ENCODE measurements around the gene DDX55. TPM values are rescaled to one million over a fixed set of nuclear protein-coding genes. Genes with fewer than 3 reads are reported as not detected.
A peak's percentile ranks its signal among the peaks of the same experiment; 100 is the strongest.

Gene DDX55
- polyA plus RNA-seq, 3 donors from 2014 or later: 7.2 to 17.7 (median 16.4) TPM

DNA sequence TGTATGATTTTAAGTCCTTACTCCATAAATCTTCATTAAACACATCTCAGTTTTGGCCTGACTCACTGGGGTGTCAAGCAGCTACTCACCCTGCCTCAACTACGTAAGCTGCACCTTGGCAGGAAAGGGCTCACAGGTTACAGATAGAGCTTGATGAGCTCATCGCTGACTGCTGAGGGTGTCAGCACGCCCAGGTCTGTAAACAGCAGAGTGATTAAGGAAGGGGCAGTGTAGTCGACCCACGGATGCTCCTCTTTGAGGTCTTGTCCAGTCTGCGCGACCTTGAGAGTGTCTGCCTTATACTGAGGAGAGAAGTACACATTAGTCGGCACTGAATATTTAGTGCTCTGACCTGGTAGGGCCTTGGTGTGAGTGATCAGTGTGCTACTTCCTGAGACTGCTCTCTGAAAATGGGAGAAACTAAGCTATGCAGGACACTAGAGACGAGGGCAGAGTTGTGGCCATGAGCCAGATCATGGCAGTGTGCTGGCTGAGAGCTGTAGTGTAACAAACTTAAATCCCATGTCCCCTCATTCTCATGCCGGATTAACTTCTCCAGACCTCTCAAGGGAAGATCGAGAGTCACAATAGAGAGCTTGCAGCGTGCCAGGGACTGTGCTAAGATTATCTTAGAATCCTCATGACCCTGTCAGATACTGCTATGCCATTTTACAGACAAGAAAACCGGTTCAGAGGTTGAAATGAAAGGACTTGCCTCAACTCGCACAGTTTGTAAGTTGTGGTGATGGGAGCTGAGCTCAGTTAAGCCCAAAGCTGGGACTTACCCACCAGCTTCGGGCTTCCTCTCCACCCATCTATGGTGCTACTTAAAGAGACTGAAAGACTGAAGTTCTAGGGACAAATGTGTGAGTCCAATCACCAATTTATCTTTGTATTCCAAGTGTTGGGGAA is 20.0 kb downstream of the DDX55 start:
- Mint-ChIP-seq H3K9me3 (no peaks in the 10 kb centered on the region), H3K27ac (peak overlapping the region in 1 of 6 donors; percentile 13), H3K36me3 (peaks cover 23 to 52% (median 28%) of the 10 kb centered on the region in 3 donors), H3K4me3 (no peak overlapping the region), H3K4me1 (peaks cover 0 to 6% of the 10 kb centered on the region in 2 donors), H3K27me3 (ENCODE audit: low read depth in 3 of 3) (peaks cover 0 to 3% (median 0%) of the 10 kb centered on the region in 3 donors)
- no peak for DNase-seq

DNA sequence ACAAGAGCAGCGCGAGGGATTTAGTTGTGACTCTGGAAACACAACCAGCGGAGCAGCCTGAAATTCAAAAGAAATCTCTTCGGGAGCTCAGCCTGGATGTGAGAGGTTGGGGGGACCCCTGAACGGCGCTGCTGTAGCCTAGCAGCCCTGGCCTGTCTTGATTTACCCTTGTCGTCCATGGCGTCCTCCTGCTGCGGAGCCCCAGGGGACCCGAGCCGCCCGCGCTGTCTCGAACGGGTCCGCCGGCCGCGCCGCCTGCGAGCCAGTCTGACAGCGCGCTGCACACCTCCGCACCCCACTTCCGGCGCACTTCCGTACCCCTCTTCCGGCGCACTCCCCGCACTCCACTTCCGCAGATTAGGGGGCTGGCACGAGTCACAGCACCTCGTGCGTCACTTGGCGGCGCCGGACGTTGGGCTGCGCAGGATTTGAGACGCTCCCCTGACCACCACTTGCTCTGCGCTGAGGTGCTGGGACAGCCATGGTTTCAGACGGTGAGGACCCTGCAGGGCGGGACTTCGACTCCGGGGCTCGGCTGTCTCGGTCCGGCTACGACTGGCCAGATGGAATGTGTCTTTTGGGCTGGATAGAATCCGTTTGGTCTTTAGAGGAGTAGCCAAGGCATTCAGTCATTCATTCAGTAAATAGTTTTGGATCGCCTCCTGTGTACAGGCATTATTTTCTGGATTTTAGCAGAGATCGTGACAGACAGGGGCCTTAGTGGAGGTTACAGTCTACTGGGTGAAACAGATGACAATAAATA is 31.7 kb downstream of the DDX55 start, which contains the start of the genes EIF2B1 and GTF2H3:
Gene EIF2B1 (minus strand): TSS at position 308 of the 763 bp plus-strand sequence. CDS start 129 bp downstream, at position 179.
Gene GTF2H3 (plus strand): TSS at position 451 of the 763 bp plus-strand sequence. CDS start 31 bp downstream, at position 482.
- DNase-seq: peak; percentile 95 to 96 (median 96)

DNA sequence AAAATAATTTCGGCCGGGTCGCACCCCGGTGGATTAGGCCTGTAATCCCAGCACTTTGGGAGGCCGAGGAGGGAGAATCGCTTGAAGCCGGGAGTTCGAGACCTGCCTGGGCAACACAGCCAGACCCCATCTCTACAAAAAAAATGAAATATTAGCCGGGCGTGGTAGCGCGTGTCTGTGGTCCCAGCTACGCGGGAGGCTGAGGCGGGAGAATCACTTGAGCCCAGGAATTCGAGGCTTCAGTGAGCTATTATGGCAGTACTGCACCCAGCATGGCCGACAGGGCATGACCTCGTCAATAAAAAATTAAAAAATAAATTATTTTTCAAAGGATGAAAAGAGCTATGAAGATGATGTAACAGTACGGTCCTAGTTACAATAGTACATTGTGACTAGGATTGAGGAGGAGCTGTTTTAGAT is 32.3 kb downstream of the DDX55 start:
- H3K36me3 Mint-ChIP-seq: peaks cover 0 to 11% (median 10%) of the 10 kb centered on the region in 3 donors
- H3K4me1 Mint-ChIP-seq: peaks cover 24 to 48% of the 10 kb centered on the region in 2 donors
- H3K4me3 Mint-ChIP-seq: peak overlapping the region; percentile 95 to 99 (median 96)
- H3K27ac Mint-ChIP-seq: peak overlapping the region; percentile 94 to 97 (median 95)
- peaks cover 0 to 10% (median 5%) of the 10 kb centered on the region in 3 donors for H3K27me3 Mint-ChIP-seq (ENCODE audit: low read depth in 3 of 3)
- no peaks in the 10 kb centered on the region for H3K9me3 Mint-ChIP-seq
- DNase-seq: no peak

More for the DNA sequence above, 31.7 kb downstream of the DDX55 start, which contains the start of the genes EIF2B1 and GTF2H3:
- Mint-ChIP-seq H3K27ac (peak within 1 kb of the TSS; percentile 94 to 97 (median 95)), H3K4me1 (peaks cover 24 to 48% of the 10 kb centered on the region in 2 donors), H3K4me3 (peak within 1 kb of the TSS; percentile 95 to 99 (median 96)), H3K36me3 (peaks cover 0 to 16% (median 10%) of the 10 kb centered on the region in 3 donors), H3K9me3 (no peaks in the 10 kb centered on the region), H3K27me3 (ENCODE audit: low read depth in 3 of 3) (peaks cover 0 to 10% (median 5%) of the 10 kb centered on the region in 3 donors)

DNA sequence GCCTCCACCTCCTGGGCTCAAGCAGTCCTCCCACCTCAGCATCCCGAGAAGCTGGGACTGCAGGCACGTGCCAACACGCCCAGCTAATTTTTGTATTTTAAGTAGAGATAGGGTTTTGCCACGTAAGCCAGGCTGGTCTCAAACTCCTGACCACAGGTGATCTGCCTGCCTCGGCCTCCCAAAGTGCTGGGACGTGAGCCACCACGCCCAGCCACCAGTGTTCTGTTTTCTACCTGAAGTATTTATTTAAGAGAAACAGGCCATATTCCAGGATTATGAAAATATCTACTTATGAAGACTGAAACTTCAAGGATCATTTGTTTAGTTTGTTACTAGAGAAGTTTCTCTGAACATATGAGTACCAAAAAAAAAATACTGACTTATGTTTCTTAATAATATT is 42.0 kb downstream of the DDX55 start:
- Mint-ChIP-seq H3K4me3 (no peak overlapping the region), H3K4me1 (no peaks in the 10 kb centered on the region), H3K27ac (peak overlapping the region in 1 of 6 donors; percentile 30)

DNA sequence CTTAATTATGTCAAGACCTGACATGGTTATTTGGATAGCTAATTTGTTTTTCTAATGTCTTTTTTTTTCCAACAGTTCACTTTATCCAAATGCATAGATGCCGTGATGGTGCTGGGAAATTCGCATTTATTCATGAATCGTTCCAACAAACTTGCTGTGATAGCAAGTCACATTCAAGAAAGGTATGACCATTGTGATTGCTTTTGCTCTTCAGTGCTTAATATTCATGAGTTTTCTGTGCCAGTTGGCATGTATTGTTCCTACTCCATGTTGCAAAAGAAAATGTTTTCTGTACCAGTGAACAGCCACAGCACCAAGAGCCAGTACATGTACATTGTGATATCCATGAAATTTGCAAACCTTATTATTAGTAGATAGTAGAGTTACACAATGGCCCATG is 43.5 kb downstream of the DDX55 start:
- Mint-ChIP-seq H3K9me3 (no peaks in the 10 kb centered on the region), H3K27me3 (ENCODE audit: low read depth in 3 of 3) (no peaks in the 10 kb centered on the region), H3K36me3 (peaks cover 8 to 22% (median 13%) of the 10 kb centered on the region in 3 donors), H3K4me3 (no peak overlapping the region), H3K4me1 (no peaks in the 10 kb centered on the region), H3K27ac (no peak overlapping the region)
- DNase-seq: no peak

More for the DNA sequence above, 42.0 kb downstream of the DDX55 start:
- H3K36me3 Mint-ChIP-seq: peaks cover 8 to 18% (median 13%) of the 10 kb centered on the region in 3 donors
- DNase-seq: no peak
- H3K9me3 Mint-ChIP-seq: no peaks in the 10 kb centered on the region
- H3K27me3 Mint-ChIP-seq (ENCODE audit: low read depth in 3 of 3): no peaks in the 10 kb centered on the region

DNA sequence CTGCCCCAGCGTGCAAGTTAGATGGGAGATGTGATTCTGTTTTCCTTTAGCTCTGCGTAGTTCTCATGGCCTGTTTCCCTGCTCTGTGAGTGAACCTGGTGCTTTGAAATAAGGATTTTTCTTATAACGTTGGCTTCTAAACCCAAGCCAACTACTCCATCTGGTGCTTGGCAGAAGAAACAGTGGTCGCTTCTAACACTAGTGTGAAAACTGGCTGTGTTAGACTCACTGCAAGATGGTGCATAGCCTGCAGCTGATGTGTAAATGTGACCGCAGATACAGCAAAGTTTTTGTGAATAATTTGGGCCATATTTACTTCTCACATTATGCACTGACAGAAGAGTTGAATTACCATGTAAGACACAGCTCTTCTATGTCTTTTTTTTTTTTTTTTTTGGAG is 44.0 kb downstream of the DDX55 start:
- Mint-ChIP-seq H3K4me1 (no peaks in the 10 kb centered on the region), H3K9me3 (no peaks in the 10 kb centered on the region), H3K4me3 (no peak overlapping the region), H3K36me3 (peaks cover 8 to 26% (median 13%) of the 10 kb centered on the region in 3 donors), H3K27ac (no peak overlapping the region), H3K27me3 (ENCODE audit: low read depth in 3 of 3) (no peaks in the 10 kb centered on the region)
- no peak for DNase-seq

DNA sequence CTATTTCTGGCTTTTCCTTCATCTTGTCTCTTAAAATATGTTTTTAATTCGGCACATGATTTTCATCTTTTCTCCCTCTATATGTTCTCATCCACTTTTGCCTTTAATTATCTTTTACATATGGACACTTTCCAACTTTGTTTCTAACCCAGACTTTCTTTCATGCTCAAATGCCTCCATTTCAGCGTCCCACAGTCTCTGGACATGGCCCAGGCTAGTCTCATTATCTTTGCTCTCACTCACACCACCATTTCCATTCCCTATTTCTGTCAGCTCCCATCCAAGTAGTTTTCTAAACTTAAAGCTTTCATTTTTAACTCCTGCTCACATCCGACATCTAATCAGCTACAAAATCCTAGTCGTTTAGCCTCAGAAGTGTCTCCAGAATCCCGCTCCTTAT is 46.5 kb downstream of the DDX55 start:
- Mint-ChIP-seq H3K36me3 (peaks cover 13 to 36% (median 17%) of the 10 kb centered on the region in 3 donors), H3K9me3 (no peaks in the 10 kb centered on the region), H3K4me1 (no peaks in the 10 kb centered on the region), H3K27me3 (ENCODE audit: low read depth in 3 of 3) (no peaks in the 10 kb centered on the region), H3K27ac (no peak overlapping the region), H3K4me3 (no peak overlapping the region)
- no peak for DNase-seq

DNA sequence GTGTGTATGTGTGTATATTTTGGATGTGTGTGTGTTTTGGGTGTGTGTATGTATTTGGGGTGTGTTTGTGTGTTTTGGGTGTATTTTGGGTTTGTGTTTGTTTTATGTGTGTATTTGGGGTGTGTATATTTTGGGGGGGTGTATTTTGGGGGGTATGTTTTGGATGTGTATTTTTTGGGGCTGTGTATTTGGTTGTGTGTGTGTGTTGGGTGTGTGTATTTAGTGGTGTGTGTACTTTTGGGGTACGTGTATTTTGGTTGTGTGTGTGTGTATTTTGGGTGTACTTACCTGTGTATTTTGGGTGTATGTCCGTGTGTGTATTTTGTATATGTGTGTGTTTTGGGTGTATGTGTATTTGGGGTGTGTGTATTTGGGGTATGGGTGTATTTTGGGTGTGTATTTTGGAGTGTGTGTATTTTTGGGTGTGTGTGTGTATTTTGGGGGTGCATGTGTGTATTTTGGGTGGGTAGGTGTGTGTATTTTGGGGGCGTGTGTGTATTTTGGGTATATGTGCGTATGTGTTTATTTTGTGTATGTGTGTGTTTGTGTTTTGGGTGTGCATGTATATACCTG is 52.3 kb downstream of the DDX55 start:
- Mint-ChIP-seq H3K27ac (no peak overlapping the region), H3K4me1 (no peaks in the 10 kb centered on the region), H3K4me3 (no peak overlapping the region), H3K9me3 (no peaks in the 10 kb centered on the region), H3K36me3 (peaks cover 12 to 38% (median 21%) of the 10 kb centered on the region in 3 donors), H3K27me3 (ENCODE audit: low read depth in 3 of 3) (no peaks in the 10 kb centered on the region)
- DNase-seq: no peak

DNA sequence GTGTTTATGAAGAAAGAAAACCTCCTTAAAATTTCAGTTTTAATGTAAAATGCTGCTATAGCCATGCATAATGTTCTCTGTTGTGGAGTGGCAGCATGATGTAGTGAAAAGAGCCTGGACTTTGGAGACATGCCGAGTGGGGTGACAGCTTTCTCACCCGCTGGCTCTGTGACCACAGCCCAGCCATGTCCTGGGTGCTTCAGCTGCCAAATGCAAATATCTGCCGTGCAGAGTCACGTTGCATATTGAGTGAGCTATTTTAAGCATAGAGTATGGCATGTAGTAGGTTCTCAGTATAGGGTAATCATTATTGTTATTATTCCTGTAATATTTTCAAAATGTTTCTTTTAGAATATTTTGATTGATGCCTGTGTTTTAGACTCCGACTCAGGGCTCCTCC is 53.5 kb downstream of the DDX55 start:
- Mint-ChIP-seq H3K9me3 (no peaks in the 10 kb centered on the region), H3K4me3 (no peak overlapping the region), H3K4me1 (no peaks in the 10 kb centered on the region), H3K27me3 (ENCODE audit: low read depth in 3 of 3) (no peaks in the 10 kb centered on the region), H3K27ac (no peak overlapping the region), H3K36me3 (peaks cover 12 to 46% (median 27%) of the 10 kb centered on the region in 3 donors)
- DNase-seq: no peak

DNA sequence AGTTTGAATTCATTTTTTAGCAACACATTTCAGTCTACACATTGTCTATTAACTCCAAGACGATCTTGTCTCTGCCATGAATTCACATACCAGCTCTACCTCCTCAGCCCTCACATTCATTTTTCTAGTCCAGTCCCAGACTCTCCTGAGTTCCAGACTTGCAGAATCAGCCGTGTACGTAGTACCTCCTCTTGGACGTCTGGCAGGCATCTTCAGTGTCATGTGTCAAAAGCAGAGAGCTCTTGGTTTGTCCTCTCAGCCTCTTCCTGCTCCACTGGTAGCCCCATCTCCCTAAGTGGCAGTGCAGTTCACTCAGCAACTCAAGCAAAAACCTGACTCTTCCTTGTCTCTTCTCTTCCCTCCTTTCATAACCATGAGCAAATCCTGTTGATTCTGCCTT is 54.5 kb downstream of the DDX55 start:
- H3K4me1 Mint-ChIP-seq: no peaks in the 10 kb centered on the region
- H3K4me3 Mint-ChIP-seq: no peak overlapping the region
- H3K27me3 Mint-ChIP-seq (ENCODE audit: low read depth in 3 of 3): no peaks in the 10 kb centered on the region
- no peaks in the 10 kb centered on the region for H3K9me3 Mint-ChIP-seq
- peak overlapping the region in 1 of 6 donors; percentile 37 for H3K27ac Mint-ChIP-seq
- DNase-seq: no peak
- peaks cover 12 to 46% (median 27%) of the 10 kb centered on the region in 3 donors for H3K36me3 Mint-ChIP-seq

DNA sequence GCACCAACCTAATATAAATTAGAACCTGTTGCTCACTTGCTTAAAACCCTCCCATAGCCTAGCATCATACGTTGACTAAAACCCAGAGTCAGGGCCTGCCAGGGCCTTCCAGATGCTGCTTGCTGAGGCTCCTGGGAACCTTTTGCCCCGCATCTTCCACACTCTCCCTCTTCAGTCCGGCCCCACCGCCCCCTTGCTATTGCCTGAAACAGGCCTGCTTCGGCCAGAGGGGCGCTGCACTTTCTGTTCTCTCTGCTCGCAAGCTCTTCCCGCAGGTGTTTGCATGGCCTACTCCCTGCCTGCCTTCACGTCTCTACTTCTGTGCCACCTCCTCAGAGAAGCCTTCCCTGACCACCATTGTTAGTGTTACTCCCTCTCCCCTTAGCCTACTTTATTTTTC is 55.3 kb downstream of the DDX55 start:
- Mint-ChIP-seq H3K27me3 (ENCODE audit: low read depth in 3 of 3) (no peaks in the 10 kb centered on the region), H3K9me3 (no peaks in the 10 kb centered on the region), H3K4me3 (no peak overlapping the region), H3K4me1 (no peaks in the 10 kb centered on the region), H3K27ac (peak overlapping the region in 1 of 6 donors; percentile 25), H3K36me3 (peaks cover 12 to 42% (median 22%) of the 10 kb centered on the region in 3 donors)
- no peak for DNase-seq

DNA sequence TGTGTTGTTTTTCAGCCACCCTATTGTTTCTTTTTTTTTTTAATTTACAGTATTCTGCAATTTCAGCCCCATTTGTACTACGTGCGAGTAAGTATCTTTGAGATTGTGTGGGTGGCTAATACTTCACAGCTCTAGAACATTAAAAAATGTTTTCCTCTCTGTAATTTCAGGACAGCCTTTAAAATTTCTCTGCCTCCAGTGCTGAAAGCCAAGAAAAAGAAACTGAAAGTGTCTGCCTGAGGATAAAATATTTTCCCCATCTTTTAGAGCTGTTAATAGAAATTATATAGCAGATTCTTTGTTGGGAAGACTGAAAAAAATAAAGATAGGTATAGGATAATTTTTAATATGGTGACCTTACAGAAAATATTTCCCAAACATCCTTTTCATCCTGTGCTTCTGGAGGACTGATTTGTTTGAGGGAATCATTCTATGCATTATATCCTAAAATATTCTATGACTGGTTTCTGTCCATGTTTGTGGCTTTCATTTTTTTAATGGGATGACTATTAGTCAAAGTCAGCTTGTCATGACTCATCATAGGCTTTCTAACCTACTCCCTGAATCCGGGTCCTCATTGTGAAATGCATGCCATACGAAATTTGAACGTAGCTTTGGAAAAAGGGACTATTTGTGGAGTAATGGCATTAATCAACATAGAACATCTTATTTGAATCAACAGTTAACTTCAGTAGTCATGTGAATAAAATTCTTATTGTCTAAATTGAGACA is 58.3 kb downstream of the DDX55 start:
- no peak overlapping the region for H3K4me3 Mint-ChIP-seq
- no peaks in the 10 kb centered on the region for H3K4me1 Mint-ChIP-seq
- H3K27me3 Mint-ChIP-seq (ENCODE audit: low read depth in 3 of 3): peaks cover 0 to under 1% (median 0%) of the 10 kb centered on the region in 3 donors
- H3K9me3 Mint-ChIP-seq: no peaks in the 10 kb centered on the region
- peak overlapping the region in 1 of 6 donors; percentile 26 for H3K27ac Mint-ChIP-seq
- peaks cover 6 to 35% (median 22%) of the 10 kb centered on the region in 3 donors for H3K36me3 Mint-ChIP-seq
- DNase-seq: no peak

DNA sequence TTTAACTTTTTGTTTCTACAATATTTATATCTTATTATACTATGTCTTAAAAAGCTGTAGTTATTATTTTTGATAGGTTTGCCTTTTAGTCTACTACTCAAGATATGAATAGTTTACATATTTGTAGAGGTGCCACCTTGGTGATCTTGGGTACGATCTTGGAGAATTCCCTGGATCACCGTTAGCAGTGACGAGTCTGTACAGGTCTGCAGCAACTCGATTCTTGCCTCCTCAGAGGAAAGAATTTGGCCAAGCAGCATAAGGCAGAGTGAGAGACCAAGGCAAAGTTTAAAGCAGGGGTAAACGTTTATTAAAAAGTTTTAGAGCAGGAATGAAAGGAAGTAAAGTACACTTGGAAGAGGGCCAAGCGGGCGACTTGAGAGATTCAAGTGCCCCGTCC is 65.9 kb downstream of the DDX55 start:
- no peak for DNase-seq
- Mint-ChIP-seq H3K4me3 (no peak overlapping the region), H3K9me3 (no peaks in the 10 kb centered on the region), H3K36me3 (peaks cover 0 to 4% (median 4%) of the 10 kb centered on the region in 3 donors), H3K4me1 (peaks cover 12 to 17% of the 10 kb centered on the region in 2 donors), H3K27me3 (ENCODE audit: low read depth in 3 of 3) (peaks cover 0 to 7% (median 0%) of the 10 kb centered on the region in 3 donors), H3K27ac (no peak overlapping the region)

Data from immature natural killer cell (primary cell).